Astrocyte (in vitro differentiated cells and primary cell): ENCODE measurements around the gene KCNK15. TPM values are rescaled to one million over a fixed set of nuclear protein-coding genes. Genes with fewer than 3 reads are reported as not detected.

Experiments
- DNase-seq: peaks from one replicate; pipeline ENCODE4 v3.0.0-alpha.2; 2010; ENCODE audit warnings: low read depth
- FAIRE-seq: peaks from 2 replicates; lab custom pipeline; 2011; peaks lifted over from hg19 to GRCh38; lab: Jason Lieb, UNC
- H2AFZ ChIP-seq: 2 replicates; pipeline ENCODE4 v1.6.0; 2012; ENCODE audit warnings: low read depth, low read length, inconsistent platforms
- H3K27ac ChIP-seq: 2 replicates; pipeline ENCODE4 v1.5.1; 2011; ENCODE audit warnings: low read depth, low read length, inconsistent platforms
- H3K27me3 ChIP-seq: 2 replicates; pipeline ENCODE4 v1.6.0; 2011; ENCODE audit warnings: low read length, inconsistent platforms; ENCODE audit not compliant: insufficient read depth
- H3K36me3 ChIP-seq: 2 replicates; pipeline ENCODE4 v1.5.1; 2011; ENCODE audit warnings: low read length, inconsistent platforms; ENCODE audit not compliant: insufficient read depth
- H3K4me1 ChIP-seq: 2 replicates; pipeline ENCODE4 v1.5.1; 2011; ENCODE audit warnings: low read length, inconsistent platforms; ENCODE audit not compliant: insufficient read depth
- H3K4me2 ChIP-seq: 2 replicates; pipeline ENCODE4 v1.6.0; 2012; ENCODE audit warnings: low read length, inconsistent platforms
- H3K4me3 ChIP-seq: 2 replicates; pipeline ENCODE4 v1.5.1; 2011; ENCODE audit warnings: low read depth, mild to moderate bottlenecking, low read length, inconsistent platforms; ENCODE audit not compliant: insufficient read depth
- H3K79me2 ChIP-seq: 2 replicates; pipeline ENCODE4 v1.6.0; 2012; ENCODE audit warnings: mild to moderate bottlenecking, low read length, inconsistent platforms; ENCODE audit not compliant: insufficient read depth
- H3K9ac ChIP-seq: 2 replicates; pipeline ENCODE4 v1.6.0; 2012; ENCODE audit warnings: mild to moderate bottlenecking, low read length, inconsistent platforms
- H3K9me3 ChIP-seq: 2 replicates; pipeline ENCODE4 v1.5.1; 2012; ENCODE audit warnings: low read depth, mild to moderate bottlenecking, low read length, inconsistent platforms; ENCODE audit not compliant: insufficient read depth
- H4K20me1 ChIP-seq: 2 replicates; pipeline ENCODE4 v1.6.0; 2012; ENCODE audit warnings: low read length, inconsistent platforms; ENCODE audit not compliant: insufficient read depth
- H3K27ac Mint-ChIP-seq: one replicate; pipeline ENCODE4 v1.8.0; 2021; ENCODE audit warnings: mild to moderate bottlenecking, mixed read lengths; ENCODE audit not compliant: unreplicated experiment
- H3K27me3 Mint-ChIP-seq: one replicate; pipeline ENCODE4 v1.8.0; 2021; ENCODE audit warnings: low read depth, mixed read lengths; ENCODE audit not compliant: unreplicated experiment
- H3K36me3 Mint-ChIP-seq: one replicate; pipeline ENCODE4 v1.8.0; 2021; ENCODE audit warnings: low read depth, mixed read lengths; ENCODE audit not compliant: unreplicated experiment
- H3K4me1 Mint-ChIP-seq: one replicate; pipeline ENCODE4 v1.8.0; 2021; ENCODE audit warnings: low read depth, mixed read lengths; ENCODE audit not compliant: unreplicated experiment
- H3K4me3 Mint-ChIP-seq: one replicate; pipeline ENCODE4 v1.8.0; 2021; ENCODE audit warnings: mild to moderate bottlenecking, moderate library complexity, mixed read lengths; ENCODE audit not compliant: unreplicated experiment
- H3K9me3 Mint-ChIP-seq: one replicate; pipeline ENCODE4 v1.8.0; 2021; ENCODE audit warnings: mild to moderate bottlenecking, mixed read lengths; ENCODE audit not compliant: unreplicated experiment
- EZH2 ChIP-seq: IDR thresholded peaks from 2 replicates; pipeline ENCODE4 v1.6.1; 2012; ENCODE audit warnings: mild to moderate bottlenecking, low read length, inconsistent platforms; ENCODE audit not compliant: insufficient read depth
- total RNA-seq: library from RNA; stranded (reverse); gene quantifications from 2 replicates; pipeline ENCODE4 v1.2.1, GENCODE V29; 2021
- TF ChIP-seq, protein P1 (sequence below): IDR thresholded peaks from 2 replicates; pipeline ENCODE4 v1.5.1; 2011; ENCODE audit warnings: low read depth, mild to moderate bottlenecking, inconsistent platforms, low read length, moderate library complexity; ENCODE audit not compliant: insufficient read depth

KCNK15 gene
- total RNA-seq, 1 donor from 2014 or later: 0.14 TPM

DNA sequence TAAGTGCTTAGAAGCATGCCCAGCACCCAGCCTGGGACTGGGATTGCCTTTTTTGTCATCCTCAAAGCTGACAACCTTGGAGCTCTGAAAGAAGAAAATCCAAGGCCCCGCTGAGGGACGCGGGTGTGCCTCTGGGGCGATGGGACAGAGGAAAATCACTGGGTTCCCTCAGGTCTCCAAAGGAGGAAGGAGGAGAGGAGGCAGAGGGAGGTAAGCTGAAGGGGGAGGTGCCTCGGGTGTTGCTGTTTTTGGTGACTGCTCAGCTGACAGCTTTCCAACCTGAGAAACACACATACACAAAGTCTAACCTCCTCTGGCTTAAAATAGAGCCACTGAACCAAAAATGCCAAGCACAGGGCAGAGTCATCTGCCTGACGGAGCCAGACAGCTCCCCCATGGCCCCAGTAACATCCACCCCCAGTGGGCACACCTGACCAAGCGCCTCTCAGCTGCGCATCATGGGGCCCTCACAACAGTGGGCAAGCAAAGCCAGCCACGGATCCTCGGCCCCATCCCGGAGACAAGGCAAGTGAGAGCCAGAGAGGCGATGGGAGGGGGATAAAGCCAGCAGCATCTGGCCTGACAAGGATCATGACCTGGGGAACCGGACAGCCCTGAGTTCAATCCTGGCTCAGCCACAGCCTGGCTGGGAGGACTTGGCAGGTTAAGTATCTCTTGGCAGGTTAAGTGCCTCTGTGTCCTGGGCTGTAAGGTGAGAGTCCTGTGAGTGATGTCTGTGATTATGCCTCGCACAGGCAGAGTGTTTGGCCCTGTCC is 3.2 kb upstream of the KCNK15 start:
- Histone ChIP-seq H3K4me3 (no peak overlapping the region), H2AFZ (no peak overlapping the region), H4K20me1 (no peaks in the 10 kb centered on the region), H3K27ac (no peak overlapping the region), H3K27me3 (peaks cover 52% of the 10 kb centered on the region), H3K9me3 (no peaks in the 10 kb centered on the region), H3K4me2 (no peak overlapping the region), H3K79me2 (no peaks in the 10 kb centered on the region), H3K9ac (no peak overlapping the region), H3K4me1 (peaks cover 9% of the 10 kb centered on the region), H3K36me3 (no peaks in the 10 kb centered on the region)
- TF ChIP-seq, protein P1, sequence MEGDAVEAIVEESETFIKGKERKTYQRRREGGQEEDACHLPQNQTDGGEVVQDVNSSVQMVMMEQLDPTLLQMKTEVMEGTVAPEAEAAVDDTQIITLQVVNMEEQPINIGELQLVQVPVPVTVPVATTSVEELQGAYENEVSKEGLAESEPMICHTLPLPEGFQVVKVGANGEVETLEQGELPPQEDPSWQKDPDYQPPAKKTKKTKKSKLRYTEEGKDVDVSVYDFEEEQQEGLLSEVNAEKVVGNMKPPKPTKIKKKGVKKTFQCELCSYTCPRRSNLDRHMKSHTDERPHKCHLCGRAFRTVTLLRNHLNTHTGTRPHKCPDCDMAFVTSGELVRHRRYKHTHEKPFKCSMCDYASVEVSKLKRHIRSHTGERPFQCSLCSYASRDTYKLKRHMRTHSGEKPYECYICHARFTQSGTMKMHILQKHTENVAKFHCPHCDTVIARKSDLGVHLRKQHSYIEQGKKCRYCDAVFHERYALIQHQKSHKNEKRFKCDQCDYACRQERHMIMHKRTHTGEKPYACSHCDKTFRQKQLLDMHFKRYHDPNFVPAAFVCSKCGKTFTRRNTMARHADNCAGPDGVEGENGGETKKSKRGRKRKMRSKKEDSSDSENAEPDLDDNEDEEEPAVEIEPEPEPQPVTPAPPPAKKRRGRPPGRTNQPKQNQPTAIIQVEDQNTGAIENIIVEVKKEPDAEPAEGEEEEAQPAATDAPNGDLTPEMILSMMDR: no peak
- TF ChIP-seq EZH2: no peak
- no peak overlapping the region for H3K4me3 Mint-ChIP-seq
- H3K27me3 Mint-ChIP-seq: peaks cover 48% of the 10 kb centered on the region
- no peak for DNase-seq
- peaks cover 5% of the 10 kb centered on the region for H3K9me3 Mint-ChIP-seq
- H3K4me1 Mint-ChIP-seq: peaks cover 2% of the 10 kb centered on the region
- FAIRE-seq: no peak
- H3K27ac Mint-ChIP-seq: no peak overlapping the region
- H3K36me3 Mint-ChIP-seq: peaks cover 4% of the 10 kb centered on the region

DNA sequence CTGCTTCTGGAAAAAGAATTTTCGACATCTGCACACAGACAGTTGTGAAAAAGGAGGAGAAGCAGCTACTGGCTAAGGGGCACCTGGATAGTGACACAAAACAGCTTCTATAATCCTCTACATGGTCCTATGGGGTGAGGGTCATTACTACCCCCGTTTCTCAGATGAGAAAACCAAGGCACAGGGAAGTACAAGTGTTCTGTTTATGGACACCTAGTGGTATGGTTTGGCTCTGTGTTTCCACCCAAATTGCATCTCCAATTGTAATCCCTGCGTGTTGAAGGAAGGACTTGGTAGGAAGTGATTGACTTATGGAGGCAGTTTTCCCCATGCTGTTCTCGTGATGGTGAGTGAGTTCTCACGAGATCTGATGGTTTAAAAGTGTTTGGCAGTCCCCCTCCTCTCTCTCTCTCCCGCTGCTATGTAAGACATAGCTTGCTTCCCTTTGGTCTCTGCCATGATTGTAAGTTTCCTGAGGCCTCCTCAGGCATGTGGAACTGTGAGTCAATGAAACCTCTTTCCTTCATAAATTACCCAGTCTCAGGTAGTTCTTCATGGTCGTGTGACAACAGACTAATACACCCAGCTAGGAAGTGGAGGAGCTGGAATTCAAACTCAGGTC is 2.5 kb upstream of the KCNK15 start:
- H3K27me3 ChIP-seq: peaks cover 52% of the 10 kb centered on the region
- Mint-ChIP-seq H3K4me1 (peaks cover 2% of the 10 kb centered on the region), H3K4me3 (no peak overlapping the region), H3K27me3 (peaks cover 48% of the 10 kb centered on the region), H3K36me3 (peaks cover 4% of the 10 kb centered on the region), H3K27ac (no peak overlapping the region), H3K9me3 (peaks cover 5% of the 10 kb centered on the region)
- TF ChIP-seq, protein P1: no peak
- no peak for TF ChIP-seq EZH2
- no peak for FAIRE-seq
- no peaks in the 10 kb centered on the region for H3K79me2 ChIP-seq
- H3K4me2 ChIP-seq: no peak overlapping the region
- H3K4me1 ChIP-seq: peaks cover 9% of the 10 kb centered on the region
- no peak overlapping the region for H3K4me3 ChIP-seq
- H3K36me3 ChIP-seq: no peaks in the 10 kb centered on the region
- no peaks in the 10 kb centered on the region for H4K20me1 ChIP-seq
- H3K27ac ChIP-seq: no peak overlapping the region
- no peak for DNase-seq
- no peak overlapping the region for H3K9ac ChIP-seq
- no peaks in the 10 kb centered on the region for H3K9me3 ChIP-seq
- no peak overlapping the region for H2AFZ ChIP-seq
